C1 segment of cervical spinal cord (tissue), 14 donors: ENCODE data around the gene ZNF783.
"Not testable (repeated sequence)": the region's sequence is repeated elsewhere in the genome, so short reads cannot be mapped to it uniquely, and the experiment has no call there.

Experiments
- DNase-seq, 14 donors: peaks; one replicate each; lab custom pipeline; 2025; lab: John Stamatoyannopoulos, UW

Gene ZNF783

DNA sequence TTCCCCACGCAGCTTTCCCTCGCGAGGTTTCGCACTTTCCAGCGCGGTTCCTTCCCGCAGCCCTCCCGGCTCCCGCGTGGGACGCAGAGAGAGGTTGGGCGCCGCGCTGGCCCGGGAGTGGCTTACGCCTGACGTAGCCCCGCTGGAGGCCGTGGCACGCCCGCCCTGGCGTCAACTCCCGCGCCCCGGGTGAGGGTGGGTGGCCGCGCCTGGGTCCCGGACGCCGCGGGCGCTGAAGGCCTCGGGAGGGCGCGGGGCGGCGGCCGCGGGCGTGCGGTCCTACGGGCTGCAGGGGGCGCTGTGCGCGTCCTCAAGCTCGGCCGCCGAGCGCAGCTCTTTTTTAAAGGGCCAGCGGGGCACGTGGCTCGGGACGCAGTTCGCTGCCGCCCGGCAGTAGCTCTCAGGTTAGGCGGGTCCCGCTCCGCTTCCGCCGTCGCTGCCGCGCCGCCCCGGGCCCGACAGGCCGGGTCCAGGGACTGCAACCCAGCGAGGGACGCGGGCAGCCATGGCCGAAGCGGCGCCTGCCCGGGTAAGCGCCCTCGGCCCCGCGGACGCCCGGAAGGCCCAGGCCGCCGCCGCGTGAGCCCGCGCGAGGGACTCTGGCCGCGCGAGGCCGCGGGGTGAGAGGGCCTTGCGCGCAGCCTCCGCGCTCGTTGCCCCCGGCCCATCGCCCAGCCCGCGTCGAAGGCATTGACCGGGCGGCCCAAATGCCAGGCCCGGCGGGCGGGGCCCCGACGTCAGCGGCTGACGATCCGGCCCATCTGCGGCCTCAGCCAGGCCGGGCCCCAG lies at the start of gene ZNF783:
Gene ZNF783, plus strand, starts transcription at position 368 of the 789 bp plus-strand sequence. Its CDS starts 138 bp downstream, at position 506.
- DNase-seq, result peak in 13 of 14 donors; percentile 36 to 87 (median 67)

DNA sequence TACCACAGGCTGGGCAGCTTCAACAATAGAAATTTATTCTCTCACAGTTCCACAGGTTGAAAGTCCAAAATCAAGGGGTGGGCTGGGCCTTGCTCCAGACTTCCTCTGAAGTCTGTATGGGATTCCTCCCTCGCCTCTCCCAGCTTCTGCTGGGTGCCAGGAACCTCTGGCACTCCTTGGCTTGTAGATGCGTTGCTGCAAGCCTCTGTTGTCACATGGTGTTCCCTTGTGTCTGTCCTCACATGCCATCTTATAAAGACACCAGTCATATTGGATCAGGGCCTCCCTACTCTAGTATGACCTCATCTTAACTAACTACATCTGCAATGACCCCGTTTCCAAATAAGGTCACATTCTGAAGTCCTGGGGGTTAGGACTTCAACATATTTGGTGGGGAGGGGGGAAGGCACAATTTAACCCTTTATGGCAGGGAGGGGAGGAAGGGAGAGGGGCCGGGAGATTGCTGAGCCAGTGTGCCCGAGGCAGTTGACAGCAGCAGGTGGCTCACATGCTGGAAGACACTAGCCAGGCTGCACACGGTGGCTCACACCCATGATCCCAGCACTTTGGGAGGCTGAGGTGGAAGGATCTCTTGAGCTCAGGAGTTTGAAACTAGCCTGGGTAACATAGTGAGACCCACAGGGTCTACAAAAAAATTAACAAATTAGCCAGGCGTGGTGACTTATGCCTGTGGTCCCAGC lies 47.8 kb upstream of the ZNF783 start:
- no peak for DNase-seq

DNA sequence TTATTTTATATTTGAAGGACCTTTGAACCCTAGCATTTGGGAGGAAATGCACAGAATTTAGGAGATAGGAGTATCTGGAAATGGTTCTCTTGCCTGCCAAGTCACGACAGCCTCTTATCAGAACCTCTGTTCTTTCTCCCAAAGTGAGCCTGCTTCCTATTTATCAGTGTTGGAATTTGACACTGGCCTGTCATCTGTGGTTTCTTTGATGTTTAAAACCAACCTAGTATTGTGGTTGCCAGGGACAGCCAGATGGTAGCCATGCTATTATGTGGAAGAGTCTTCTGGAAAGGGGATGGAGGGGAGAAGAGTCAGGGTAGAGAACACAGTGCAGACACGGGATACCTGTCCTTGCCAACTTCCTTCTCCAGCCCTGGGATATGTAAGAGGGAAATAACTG lies 45.6 kb upstream of the ZNF783 start:
- DNase-seq, result no peak

DNA sequence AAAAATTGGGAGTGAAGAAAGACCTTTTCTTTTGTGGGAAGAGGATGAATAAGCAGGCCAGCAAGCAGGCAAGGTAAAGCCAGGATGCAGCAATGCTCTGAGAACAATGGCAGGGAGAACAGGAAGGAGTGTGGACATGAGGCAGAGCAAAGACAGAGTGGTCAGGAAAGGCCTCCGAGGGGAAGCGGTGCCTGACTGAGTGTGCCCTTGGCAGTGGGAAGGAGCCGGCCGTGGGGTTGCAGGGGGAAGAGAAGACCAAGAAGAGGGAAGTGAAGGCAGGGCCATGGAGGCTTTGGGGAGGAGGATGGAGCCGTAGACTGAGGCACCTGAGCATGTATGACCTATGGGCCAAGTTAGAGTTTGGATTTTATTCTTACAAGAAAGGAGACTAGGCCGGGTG lies 44.4 kb upstream of the ZNF783 start:
- DNase-seq, result no peak

DNA sequence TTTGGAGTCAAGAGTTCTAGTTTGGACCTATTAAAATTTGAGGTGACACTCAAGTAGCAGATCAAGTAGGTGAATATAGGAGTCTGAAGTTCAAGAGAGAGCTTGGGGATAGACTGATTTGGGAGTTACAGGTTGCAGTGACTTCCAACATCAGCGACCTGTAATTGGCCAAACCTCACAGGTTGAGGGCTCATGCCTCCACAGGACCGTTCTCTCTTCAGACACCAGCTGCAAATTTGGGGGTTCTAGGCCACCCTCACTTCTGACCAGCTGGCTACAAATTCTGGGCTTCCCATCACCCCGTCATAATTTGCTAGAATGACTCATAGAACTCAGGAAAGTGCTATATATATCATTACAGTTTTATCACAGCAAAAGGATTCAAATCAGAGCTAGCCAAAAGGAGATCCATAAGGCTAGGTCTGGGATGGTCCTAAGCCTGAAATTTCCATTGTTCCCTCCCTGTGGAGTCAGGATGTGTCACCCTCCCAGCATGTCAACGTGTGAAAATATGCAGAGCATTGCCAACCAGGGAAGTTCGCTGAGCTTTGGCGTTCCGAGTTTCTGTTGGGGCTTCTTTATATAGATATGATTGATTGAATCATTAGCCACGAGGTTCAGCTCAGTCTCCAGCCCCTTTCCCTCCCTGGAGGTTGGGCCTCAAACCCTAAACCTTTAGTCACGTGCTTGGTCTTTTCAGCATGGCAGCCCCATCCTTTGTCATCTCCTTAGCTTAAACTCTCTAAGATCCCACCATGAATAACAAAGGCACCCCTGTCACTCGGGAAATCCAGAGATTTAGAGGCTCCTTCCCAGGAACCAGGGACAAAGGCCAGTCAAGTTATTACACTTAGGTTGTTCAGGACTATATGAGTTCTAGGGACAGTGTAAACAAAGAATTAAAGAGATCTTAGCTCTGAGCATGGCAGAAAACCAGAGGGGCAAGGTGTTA lies 43.3 kb upstream of the ZNF783 start:
- no peak for DNase-seq

DNA sequence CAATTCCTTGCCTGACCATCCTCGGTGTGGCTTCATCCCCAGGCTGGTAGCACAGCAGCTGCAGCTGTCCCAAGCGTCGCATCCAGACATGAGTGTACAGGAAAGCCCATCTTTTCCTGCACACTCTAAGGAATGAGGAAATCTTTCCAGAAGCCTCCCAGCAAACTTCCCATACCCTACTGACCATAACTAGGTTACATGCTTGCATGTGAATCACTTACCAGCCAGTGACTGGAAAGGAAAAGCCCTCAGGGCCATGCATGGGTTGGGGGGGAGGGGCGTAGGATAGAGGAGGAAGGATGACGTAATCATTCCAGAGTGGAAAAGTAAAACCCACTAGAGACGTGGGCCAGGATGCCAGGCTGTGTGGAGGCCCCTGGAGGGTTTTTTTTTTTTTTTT lies 41.5 kb upstream of the ZNF783 start:
- no peak for DNase-seq

DNA sequence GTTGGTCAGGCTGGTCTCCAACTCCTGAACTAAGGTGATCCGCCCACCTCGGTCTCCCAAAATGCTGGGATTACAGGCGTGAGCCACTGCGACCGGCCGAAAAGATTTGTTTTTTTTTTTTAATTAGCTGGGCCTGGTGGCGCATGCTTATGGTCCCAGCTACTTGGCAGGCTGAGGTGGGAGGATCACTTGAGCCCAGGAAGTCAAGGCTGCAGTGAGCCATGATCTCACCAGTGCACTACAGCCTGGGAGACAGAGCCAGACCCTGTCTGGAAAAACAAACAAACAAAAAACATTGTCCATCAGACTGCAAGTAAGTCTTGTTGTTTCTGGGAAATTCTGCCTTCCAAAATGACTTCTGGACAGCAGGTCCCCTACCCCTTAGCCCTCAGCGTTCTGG lies 38.8 kb upstream of the ZNF783 start:
- DNase-seq, result peak in 1 of 14 donors; percentile 71

DNA sequence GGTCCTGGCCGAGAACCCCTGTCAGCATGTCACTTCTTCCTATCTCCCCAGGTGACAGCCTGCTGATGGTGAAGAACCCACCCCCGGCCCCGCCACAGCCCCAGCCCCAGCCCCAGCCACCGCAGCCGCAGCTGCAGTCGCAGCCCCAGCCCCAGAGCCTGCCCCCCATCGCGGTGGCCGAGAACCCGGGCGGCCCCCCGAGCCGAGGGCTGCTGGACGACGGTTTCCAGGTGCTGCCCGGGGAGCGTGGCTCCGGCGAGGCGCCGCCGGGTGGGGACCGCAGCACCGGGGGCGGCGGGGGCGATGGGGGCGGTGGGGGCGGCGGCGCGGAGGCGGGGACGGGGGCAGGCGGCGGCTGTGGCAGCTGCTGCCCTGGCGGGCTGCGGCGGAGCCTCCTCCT lies 38.2 kb upstream of the ZNF783 start:
- no peak for DNase-seq

DNA sequence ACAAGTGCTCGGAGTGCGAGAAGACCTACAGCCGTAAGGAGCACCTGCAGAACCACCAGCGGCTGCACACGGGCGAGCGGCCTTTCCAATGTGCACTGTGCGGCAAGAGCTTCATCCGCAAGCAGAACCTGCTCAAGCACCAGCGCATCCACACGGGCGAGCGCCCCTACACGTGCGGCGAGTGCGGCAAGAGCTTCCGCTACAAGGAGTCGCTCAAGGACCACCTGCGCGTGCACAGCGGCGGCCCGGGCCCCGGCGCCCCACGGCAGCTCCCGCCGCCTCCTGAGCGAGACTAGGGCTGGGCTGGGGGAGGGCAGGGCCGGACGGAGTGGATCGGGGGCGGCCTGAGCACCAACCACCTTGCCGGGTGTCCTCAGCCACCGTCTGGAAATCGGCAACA lies 37.6 kb upstream of the ZNF783 start:
- no peak for DNase-seq

DNA sequence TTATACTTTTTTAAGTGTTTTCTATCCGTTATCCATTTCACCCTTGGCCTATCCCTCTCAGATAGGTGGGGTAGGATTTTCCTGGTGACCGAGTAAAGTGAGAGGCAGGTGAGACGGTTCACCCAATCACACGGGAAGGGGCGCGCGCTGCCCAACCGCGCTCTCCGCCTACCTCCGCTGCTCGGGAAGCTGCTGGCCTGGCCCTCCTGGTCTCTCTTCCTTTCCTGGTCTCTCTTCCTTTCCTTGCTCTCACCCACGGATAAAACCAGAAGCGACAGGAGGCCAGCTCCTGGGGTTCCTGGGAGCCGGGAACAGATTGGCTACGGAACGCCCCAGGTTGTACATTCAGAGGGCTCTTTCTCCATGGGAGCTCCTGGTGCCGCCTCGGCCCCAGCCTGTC lies 36.9 kb upstream of the ZNF783 start:
- no peak for DNase-seq

DNA sequence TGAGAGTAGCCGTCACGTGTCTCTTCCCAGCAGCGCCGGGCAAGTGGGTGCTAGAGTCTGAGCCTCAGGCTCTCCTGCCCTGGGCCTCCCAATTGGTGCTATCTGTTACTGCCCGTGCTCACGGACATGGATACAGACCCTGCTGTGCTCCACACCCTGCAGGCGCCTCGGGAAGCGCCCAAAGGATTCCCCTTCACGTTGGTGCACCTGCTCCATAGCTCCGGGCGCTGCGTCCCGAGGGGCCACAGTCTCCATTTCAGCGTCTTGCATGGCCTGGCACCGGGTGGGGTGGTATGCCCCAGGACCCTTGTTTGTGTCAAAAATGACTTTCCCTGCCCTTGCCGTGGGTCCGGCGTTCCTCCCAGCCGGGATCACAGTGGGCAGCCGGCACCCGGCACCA lies 36.3 kb upstream of the ZNF783 start:
- no peak for DNase-seq

DNA sequence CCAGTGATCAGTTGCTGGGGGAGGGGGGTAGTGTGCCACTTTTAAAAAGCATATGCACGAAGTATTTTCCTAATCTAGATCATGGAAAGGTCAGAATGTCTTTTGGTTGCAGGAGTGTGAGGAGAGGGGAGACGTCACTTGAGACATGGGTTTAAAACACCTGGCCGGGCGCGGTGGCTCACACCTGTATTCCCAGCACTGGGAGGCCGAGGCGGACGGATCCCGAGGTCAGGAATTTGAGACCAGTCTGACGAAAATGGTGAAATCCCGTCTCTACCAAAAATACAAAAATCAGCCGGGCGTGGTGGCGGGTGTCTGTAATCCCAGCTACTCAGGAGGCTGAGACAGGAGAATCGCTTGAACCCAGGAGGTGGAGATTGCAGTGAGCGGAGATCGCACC lies 35.6 kb upstream of the ZNF783 start:
- DNase-seq, result not testable (repeated sequence)

DNA sequence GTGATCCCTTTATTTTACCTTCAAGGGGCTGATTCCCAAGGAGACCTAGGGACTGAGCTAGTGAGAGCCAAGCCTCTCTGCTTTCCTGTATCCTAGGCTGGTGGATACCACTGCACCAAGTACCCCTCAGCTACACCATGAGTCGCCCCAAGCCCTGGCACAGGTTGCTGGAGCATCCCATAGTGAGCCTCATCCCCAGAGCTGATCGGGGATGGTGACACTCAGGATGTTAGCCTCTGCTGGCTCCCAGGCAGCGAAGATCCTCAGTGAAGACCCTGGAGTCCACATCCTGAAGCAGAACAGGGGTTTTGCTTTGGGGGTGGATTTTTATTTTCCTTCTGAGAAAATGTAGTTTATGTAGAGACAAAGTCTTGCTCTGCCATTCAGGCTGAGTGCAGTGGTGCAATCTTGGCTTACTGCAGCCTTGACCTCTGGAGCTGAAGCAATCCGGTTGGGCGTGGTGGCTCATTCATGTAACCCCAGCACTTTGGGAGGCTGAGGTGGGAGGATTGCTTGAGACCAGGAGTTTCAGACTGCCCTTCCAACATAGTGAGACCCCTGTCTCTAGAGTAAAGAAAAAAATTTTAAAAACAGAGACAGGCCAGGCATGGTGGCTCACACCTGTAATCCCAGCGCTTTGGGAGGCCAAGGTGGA lies 35.0 kb upstream of the ZNF783 start:
- DNase-seq, result no peak

DNA sequence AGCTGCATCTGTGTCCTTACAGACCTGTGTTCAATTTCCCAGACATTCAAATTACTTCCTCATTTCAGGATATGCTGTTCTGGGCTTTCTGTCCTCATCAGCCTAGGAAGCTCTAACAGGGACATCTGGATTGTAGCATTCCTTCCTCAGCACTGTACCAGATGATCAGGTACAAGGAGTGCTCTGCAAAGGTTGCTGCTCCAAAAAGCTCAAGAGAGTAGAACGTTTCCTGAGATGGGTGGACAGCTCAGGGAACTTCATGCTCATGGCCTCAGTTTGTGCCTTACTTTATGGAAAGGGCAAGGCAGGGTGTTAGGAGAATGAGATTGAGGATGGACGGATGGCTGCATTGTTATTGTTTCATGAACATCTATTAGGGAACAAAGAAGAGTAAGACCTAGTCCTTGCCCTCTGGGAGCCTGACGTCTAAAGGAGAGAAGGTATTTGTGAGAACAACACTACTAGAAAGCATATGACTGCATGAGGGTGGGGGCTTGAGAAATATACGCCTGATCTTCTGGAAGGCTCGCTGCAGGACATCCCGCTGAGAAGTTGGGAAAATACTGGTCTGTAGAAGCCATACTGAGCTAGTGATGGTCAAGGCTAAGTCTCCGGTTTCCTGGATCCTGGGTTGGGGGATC lies 33.0 kb upstream of the ZNF783 start:
- DNase-seq, result no peak

DNA sequence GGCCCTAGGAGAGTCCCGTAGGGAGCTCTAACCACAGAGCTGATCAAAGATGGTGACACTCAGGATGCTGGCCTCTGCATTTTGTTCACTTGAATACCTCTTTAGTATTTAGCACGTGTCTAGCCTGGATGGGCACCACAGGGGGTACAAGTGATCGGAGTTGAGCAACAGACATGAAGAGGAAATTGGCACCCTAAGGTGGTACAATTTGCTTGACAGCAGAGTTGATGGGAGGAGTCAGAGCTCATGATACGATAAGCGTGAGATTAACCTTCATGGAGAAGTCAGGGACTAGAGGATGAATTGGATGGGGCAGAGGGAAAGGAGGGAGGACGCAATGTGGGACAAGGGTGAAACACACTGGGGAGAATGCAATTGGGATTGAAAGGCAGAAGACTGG lies 32.5 kb upstream of the ZNF783 start:
- DNase-seq, result no peak

DNA sequence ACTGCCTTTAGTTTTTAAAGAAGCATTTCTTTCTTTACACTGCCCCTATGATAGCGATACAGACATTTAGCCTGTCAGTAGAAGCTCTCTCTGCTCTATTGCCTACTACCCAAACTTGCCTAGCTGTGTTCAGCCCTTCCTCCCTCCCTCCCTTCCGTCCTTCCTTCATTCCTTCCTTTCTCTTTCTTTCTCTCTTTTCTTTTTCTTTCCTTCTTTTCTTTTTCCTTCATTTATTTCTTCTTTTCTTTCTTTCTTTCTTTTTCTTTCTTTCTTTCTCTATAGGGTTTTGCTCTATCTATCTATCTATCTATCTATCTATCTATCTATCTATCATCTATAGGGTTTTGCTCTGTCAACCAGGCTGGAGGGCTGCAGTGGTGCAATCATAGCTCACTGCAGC lies 29.6 kb upstream of the ZNF783 start:
- DNase-seq, result no peak

DNA sequence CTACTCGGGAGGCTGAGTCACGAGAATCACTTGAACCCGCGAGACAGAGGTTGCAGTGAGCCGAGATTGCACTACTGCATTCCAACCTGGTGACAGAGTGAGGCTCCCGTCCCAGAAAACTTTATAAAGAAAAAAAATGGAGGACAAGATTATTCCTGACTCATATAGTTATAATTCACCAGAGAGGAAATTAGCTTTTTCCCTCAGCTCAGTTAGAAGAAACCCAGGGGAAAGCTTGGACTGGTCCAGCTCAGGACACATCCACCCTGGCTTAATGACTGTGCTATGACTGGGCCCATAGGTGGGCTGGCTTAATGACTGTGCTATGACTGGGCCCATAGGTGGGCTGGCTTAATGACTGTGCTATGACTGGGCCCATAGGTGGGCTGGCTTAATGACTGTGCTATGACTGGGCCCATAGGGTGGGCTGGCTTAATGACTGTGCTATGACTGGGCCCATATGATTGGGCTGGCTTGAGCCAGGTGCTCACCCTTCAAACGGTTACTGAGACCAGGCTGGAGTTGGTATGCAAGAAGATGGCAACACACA lies 28.3 kb upstream of the ZNF783 start:
- not testable (repeated sequence) for DNase-seq

DNA sequence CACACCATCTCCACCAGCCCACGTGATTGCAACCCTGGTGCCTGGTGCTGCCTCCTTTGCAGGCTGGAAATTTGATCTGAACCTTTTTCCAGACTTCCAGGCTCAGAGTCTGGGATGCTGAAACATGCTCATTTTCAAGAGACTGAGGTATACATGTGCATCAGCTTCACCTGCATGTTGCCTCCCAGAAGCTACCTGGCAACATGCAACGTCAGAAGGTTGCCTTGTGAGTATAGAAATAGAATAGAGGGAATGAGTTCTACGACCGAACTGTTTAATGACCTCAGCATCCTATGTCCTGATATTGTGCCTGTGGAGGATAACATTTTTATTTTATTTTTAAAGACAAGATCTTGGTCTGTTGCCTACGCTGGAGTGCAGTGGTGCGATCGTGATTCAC lies 24.5 kb upstream of the ZNF783 start:
- no peak for DNase-seq

DNA sequence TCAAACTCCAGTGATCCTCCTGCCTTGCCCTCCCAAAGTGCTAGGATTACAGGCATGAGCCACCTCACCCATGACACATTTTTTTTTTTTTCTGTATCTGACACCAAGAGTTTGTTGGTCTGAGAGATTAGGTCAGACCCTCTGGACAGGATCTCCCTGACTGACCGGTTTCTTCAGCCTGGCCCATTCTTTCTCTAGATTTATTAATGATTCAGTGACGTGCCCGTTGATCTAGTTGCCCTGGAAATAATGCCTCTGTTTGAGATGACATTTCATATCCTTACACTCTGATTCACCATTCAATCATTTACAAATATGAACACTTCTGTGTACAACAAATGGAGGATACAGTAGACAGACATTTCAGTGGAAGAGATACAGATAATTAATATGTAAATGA lies 23.9 kb upstream of the ZNF783 start:
- DNase-seq, result no peak

DNA sequence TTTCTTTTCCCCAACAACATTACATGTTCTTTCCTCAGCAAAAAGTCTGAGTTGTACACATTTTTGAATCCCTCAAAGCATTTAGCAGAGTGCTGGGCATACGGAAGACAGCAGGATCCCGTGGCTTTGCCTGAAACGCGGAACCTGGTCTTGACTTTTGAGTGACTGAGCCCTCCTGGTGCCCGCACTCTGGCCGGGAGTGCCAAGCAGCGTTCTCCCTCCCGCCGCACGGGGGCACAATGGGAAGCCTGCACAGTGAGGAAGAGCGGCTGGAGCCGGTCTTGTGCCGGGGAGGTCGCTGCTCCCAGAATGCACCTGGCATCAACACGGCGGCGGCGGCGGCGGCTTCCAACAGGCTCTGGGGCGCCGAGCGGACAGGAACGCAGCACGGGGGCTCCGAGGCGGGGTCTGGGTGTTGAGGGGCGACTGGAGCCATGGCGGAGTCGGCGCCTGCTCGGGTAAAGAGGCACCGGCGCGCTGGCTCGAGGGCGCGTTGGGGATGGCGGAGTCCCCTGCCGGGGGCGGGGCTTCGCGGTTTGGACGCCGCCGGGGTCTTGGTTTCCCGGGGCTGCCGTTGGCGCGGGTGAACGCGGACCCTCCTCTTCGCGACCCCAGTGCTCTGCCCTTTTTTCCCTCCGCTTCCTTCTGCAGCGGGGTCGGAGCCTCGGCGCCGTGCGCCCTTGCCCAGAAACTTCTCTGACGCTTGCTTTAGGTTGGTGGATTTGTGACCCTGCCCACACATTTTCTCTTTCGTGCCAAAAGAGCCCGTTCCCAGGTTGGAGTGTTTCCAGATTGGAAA lies 22.5 kb upstream of the ZNF783 start, which contains the start of gene ZNF212:
Gene ZNF212, plus strand, starts transcription at position 307 of the 799 bp plus-strand sequence. Its CDS starts 128 bp downstream, at position 435.
- peak; percentile 22 to 90 (median 84) for DNase-seq
